Stimulated activated CD4-positive, alpha-beta T cell treated with anti-CD3 and anti-CD28 coated beads, Interleukin-4, amount 100 ng/mL, for 24 hours (primary cell): ENCODE measurements around the gene FAH.
"Not testable (repeated sequence)": the region's sequence is repeated elsewhere in the genome, so short reads cannot be mapped to it uniquely, and the experiment has no call there.

Source experiments
- DNase-seq: peaks from one replicate; pipeline ENCODE4 v3.0.0-alpha.2; 2020

Gene FAH

DNA sequence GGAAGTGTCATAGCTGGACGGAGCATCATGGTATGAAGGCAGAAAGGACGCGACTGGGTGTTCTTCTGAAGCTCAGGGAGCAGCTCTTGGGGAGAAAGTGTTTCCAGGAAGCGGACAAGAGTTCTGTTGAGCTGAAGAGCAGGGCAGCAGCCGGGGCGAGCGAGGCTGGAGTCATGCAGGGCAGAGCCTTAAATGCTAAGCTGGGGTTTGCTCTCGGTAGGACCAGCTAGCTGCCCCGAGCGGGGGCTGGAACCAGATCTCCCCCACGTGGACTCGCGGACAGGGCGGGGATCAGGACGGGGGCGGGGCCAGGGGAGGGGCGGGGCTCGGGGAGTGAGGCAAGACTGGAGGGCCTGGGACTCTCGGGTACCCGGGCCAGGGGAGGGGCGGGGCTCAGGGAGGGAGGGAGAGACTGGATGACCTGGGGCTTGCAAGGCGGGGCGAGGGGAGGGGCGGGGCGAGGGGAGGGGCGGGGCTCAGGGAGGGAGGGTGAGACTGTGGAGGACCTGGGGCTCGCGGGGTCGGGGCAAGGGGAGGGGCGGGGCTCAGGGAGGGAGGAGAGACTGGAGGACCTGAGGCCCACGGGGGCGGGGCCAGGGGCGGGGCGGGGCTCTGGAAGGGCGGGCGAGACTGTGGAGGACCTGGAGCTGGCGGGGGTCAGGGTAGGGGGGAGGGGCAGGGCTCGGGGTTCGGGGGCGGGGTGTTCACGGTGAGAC, 461 bp upstream of the FAH start:
- DNase-seq: peak; percentile 91

DNA sequence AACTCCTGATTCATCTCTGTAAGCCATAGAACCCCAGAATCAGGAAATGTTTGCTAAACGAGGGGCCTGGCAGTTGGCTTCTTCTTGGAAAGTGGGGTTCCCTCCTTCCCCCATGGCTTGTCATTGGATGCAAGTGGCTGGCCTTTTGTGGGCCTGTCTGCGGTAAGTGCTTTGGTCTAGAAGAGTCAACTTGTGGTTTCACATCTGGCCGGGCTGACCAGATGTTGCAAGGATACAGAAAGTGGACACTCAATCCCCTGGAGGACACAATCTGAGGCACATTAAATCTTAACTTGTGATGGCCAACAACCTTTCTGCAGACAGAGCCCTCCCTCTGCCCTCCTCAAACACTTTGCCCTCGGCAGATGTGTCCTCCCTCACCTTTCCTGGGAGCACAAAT, 1.1 kb downstream of the FAH start:
- DNase-seq: no peak

DNA sequence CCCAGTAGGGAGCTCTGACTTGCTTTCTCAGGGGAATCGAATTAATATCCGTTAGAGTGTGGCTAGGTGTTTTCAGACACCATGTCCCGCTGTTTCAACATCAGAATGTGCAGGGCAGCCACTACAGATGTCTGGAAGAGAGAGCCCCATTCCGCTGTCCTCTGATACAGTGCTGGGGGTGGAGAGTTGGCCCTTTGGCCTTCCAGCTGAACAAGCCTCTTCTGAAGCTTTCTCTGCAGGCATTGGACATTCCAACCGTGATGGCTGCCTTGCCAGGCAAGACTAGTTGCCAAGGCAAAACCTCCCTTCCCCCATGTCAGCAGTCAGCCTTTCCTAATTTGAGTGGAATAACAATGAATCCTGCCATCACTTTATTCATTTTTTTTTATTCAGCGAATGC, 1.5 kb downstream of the FAH start:
- DNase-seq: no peak

DNA sequence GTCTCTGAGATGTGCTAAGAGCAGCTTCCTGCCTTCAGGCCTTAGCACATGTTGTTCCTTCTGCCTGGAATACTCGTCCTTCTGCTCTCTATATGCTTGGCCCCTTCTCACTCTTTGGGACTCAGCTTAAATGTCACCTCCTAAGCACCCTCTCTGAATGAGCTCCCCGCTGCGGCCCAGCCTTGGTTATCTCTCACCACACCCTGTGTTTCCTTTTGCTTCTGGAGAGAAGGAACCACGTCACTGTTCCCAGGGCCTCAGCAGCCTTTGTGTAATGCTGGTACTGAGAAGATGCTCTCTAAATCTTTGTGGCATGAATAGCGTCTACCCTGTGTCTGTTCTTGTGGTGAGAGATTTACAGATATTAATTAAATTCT, 2.2 kb downstream of the FAH start:
- no peak for DNase-seq

DNA sequence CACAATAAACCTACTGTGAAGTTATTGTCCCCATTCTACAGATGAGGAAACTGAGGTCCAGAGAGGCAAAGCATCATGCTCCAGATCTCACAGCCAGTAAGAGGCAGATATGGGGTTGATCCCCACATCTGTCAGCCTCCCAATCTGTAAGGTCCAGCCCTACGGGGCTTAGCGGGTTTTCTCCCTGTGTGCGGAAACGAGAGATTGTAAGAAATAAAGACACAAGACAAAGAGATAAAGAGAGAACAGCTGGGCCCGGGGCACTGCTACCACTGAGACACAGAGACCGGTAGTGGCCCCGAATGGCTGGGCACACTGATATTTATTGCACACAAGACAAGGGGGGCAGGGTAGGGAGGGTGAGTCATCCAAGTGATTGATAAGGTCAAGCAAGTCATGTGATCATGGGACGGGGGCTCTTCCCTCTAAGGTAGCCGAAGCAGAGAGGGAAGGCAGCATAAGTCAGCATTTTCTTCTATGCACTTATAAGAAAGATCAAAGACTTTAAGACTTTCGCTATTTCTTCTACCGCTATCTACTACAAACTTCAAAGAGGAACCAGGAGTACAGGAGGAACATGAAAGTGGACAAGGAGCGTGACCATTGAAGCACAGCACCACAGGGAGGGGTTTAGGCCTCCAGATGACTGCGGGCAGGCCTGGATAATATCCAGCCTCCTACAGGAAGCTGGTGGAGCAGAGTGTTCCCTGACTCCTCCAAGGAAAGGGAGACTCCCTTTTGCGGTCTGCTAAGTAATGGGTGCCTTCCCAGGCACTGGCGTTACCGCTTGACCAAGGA, 2.8 kb downstream of the FAH start:
- DNase-seq: not testable (repeated sequence)

DNA sequence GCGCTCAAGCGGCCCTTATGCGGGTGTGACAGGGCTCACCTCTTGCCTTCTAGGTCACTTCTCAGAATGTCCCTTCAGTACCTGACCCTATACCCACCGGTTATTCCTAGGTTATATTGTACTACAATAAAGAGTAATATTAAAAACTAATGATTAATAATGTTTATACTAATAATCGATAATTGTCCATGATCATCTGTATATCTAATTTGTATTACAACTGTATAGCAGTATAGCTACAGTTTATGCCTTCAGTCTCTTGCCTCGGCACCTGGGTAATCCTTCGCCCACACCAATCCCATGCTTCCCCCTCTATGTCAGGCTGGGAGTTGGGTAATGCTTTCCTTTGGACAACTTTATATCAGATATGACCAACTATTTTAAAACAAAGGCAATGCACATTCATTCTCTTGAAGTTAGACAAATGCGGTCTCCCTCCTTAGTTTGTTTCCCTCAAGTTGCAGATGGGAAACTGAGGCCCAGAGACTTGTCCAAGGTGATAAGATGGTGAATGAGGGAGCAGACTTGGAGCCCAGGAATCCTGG, 3.4 kb downstream of the FAH start:
- no peak for DNase-seq

DNA sequence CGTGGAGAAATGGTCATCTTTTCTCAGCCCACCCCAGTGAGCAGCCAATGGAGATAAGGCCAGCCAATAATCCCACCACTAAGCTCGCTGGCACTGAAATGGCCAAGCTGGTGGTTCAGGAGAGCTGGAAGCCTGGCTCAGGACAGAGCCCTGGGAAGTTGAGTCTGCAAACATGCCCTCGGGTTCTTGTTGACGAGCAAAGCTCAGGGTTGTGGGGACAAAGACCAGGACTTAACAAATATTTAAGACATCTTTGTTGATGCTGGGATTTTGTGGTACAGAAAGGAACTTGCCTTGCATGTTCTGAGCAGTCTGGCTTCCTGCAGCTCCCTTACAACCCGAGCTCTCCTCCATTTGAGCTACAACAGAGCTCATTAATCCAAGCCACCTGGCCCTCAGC, 4.4 kb downstream of the FAH start:
- DNase-seq: no peak

DNA sequence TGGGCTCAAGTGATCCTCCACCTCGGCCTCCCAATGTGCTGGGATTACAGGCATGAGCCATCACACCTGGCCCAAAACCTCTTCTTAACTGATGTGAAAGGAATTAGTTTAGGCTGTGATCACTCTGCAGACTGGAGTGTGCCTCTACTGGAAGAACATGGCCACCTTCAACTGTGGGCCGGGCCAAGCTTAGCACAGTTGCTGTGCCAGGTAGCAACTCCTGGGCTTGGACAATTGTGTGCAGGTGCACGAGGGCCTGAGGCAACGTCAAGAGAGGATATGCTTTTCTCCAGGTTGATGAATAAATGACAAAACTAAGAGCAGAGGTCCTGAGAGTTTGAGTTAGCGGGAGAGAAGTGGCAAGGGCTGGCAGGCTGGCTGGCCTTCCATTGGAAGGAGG, 6.5 kb downstream of the FAH start:
- no peak for DNase-seq

DNA sequence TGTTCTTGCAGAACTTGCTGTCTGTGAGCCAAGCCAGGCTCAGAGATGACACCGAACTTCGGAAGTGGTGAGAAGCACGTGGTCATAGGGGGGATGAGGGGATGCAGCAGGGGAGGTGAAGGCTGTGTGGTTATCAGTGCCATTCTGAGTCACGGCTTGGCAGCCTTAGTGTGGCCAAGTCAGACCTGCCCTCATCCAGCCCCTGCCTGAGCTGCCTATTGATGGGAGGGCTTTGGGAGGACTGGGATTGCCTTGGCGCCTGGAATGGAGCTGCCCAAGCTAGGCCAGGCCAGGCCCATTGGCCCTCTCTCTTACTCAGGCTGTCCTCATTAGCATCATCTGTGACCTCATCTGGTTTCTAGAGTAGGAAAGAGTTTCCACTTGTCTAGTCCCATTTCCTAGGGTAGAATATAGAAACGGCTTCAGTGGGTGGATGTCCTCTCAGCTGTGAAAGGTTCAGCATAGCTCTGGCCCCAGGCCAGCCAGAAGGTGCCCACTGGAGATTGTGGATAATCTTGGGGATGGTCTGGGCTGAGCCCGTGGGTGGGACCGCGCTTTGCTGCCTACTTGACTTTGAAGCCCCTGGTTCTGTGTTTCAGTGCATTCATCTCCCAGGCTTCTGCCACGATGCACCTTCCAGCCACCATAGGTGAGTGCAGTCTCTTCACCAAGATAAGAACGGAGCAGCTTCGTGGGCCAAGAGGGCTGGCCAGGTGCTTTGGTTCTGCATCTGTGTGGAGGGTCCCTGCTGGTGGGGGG, 7.2 kb downstream of the FAH start:
- DNase-seq: no peak

DNA sequence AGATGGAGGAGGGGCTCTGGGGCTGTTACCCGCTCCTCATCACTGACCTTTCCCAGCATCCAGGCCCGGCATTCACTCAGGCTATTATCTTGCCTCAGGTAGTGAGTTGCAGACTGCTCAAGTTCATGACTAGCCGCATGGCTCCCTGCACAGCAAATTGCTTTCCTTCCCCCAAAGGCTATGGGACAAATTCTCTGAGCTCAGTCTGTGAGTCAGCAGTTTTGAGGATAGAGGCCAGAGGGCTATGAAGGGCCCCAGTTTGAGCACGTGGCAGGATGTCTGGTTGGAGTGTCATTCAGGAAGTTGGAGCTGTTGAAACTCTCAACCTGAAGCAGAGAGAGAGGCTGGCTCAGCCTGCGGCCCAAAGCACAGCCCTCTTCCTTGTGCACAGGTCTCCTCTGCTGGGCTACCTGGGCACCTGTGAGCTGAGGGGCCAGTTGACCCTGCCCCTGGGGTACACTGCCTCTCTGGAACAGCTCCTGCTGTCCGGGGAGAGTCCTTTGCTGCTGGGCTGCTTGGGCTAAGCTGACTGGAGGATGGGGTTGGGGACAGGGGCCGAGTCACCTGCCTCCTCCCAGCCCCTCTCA, 7.9 kb downstream of the FAH start:
- DNase-seq: peak; percentile 27

DNA sequence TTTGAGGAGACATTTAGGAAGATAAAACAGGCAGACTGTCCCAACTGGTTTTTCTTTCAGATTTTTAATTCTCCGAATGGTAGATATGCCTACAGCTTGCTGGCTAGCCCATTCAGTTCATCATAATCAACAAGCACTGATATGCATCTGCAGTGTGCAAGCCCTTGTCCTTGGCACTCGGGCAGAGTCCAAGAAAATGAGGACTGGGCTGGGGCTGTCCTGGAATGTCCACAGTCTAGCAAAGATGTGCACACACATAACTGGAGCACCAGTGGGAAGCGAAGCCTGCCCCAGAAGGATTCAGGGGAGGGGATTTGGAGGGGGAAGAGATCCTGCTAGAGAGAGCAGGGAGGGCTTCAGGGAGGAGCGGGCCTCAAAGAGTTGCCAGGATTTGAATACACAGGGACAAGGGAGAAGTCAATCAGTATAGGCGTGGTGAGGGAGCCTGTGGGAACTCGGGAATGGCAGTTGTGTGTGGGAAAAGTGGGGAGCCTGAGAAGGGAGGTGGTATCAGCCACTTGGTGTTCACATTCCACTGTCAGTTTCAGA, 8.7 kb downstream of the FAH start:
- no peak for DNase-seq

DNA sequence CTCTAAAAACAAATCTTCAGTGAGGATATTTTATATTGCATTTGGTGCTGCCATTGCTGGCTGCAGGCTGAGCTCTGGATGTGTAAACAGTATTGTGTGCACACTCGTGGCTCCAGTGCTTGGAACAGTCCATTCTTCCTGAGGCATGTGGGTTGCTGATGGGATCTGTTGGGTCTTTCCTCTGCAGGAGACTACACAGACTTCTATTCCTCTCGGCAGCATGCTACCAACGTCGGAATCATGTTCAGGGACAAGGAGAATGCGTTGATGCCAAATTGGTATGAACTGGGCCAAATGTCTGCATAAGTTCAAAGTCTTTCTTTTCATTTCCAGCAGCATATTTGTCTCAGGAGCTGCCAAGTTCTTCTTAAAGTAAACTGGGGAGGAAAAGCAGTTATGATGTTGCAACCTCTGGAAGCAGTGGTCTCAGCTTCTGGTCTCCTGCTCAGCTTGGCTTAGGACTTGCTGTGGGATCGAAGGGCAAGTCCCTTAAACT, 9.3 kb downstream of the FAH start:
- no peak for DNase-seq

DNA sequence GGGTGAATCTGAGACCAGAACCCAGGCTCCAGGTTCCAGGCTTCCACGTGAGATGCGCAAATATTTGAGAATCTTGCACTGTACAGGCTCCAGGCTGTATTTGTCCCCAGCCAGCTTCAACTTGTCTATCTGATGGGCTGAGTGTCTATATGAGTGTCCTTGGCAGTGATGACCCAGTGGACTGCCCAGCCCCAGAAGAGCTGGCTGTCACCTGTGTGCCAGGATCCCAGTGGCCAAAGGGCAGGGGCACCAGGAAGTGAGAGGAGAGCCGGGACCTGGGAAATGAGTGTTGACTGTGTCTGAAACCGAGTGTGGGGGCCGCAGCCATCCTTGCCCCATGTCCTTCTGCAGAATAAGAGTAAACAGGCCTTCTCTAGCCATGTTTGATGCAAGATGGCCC, 10.4 kb downstream of the FAH start:
- no peak for DNase-seq

DNA sequence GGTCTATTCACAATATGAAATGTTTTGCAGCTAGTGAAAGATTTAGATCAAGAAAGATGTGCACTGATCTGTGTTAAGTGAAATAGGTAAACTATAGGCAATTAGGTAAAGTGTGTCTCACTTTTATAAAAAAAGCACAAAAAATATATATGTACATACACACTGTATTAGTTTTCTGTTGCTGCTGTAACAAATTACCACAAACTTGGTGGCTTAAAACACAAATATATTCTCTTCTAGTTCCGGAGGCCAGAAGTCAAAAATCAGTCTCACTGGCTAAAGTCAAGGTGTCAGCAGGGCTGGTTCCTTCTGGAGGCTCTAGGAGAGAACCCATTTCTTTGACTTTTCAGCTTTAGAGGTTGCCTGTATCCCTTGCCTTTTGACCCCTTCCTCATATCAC, 11.1 kb downstream of the FAH start:
- DNase-seq: no peak

DNA sequence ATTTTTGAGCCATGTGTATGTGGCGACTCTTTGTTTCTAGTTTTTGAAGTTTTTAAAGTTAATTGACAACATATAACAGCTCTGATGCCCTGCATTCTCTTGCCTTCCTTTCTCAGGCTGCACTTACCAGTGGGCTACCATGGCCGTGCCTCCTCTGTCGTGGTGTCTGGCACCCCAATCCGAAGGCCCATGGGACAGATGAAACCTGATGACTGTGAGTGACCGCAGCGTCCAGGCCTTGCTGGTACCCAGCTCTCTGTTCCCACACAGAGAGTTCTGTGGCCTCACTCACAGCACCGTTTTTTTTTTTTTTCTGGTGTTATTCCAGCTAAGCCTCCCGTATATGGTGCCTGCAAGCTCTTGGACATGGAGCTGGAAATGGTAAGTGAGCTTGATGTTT, 15.1 kb downstream of the FAH start:
- no peak for DNase-seq

DNA sequence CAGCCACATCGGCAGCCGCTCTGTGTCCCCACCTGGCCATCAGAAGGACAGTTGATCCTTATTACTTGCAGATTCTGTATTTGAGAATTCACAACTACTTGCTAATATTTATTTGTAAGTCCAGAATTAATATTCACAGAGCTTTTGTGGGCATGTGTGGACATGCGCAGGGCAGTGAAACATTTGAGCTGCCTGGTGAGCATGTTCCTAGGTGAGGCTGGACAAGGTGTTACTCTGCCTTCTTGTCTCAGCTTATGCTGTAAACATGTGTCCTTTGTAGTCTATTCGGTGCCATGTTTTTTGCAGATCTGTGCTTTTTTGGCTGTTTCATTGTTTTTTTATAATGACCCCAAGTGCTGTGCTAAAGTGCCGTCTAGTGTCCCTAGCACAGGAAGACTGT, 15.6 kb downstream of the FAH start:
- DNase-seq: no peak

DNA sequence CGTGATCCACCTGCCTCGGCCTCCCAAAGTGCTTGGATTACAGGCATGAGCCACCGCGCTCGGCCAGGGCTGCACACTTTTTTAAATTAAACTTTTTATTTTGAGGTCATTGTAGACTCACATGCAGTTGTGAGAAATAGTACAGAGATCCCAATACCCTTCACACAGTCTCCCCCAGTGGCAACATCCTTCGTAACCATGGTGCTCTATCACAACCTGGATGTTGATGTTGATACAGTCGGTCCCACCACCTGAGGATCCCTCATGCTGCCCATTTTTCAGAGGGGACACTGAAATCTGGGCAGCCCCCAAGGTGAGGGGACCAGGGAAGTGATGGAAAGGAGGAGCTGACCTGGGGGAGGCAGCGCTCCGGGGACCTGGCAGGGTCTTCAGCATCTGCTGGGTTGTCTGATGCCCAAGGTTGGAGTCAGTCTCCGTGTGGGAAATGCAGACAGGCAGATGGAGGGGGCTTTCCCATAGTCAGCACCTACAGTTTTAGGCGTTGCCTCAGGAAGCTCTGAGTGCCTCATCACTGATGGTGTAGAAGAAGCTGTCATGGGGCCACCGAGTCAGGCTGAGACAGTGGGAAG, 17.1 kb downstream of the FAH start:
- DNase-seq: no peak

DNA sequence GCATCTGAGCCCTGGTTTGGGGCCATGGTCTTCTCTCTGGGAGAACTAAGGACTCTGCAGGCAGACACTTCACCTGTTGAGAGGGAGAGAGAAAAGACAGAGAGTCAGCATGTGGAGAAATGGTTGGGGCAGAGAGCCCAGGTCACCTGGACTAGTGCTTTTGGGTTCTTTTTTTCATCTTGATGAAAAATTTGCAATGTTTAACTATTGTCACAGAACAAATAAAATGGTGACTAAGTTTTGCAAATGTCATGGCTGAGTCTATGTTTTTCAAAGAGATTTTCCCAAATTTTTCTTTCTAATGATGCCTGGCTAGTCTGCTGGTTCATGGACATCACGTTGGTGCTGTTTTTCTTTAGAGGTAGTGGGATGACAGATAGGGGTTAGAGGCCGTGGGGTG, 17.8 kb downstream of the FAH start:
- DNase-seq: no peak

DNA sequence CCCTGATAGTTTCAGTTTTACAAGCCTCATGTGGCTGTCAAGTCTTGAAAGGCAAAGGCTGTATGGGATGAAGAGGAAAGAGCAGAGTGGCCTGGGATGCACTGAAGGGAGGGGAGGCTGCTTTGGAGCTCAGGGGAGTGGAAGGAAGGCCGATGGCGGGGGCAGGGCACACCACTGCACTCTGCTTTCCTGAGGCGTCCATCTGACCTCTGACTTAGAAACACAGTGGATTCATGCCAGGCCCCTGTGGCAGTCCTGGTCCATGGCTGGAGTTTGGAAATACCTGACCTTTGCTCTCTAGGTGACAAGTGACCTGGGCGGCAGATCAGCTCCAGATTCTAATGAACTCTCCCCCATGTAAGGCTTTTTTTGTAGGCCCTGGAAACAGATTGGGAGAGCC, 19.0 kb downstream of the FAH start:
- DNase-seq: no peak

DNA sequence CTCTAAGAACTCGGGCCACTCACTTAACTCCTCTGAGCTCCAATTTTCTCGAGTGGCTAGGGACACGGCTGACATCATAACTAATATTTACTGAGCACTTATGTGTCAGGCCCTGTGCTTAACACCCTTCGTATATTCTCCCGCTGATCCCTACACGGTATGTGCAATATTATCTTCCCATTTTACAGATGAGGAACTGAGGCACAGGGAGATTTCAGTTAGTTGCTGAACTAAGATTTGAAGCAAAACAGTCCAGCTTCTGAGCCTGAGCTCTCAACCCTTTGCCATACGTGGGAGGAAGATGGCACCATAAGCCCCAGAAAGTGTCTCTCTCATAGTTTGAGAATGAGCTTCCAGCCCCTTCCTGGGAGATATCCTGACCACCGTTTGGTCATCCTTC, 19.6 kb downstream of the FAH start:
- DNase-seq: no peak

DNA sequence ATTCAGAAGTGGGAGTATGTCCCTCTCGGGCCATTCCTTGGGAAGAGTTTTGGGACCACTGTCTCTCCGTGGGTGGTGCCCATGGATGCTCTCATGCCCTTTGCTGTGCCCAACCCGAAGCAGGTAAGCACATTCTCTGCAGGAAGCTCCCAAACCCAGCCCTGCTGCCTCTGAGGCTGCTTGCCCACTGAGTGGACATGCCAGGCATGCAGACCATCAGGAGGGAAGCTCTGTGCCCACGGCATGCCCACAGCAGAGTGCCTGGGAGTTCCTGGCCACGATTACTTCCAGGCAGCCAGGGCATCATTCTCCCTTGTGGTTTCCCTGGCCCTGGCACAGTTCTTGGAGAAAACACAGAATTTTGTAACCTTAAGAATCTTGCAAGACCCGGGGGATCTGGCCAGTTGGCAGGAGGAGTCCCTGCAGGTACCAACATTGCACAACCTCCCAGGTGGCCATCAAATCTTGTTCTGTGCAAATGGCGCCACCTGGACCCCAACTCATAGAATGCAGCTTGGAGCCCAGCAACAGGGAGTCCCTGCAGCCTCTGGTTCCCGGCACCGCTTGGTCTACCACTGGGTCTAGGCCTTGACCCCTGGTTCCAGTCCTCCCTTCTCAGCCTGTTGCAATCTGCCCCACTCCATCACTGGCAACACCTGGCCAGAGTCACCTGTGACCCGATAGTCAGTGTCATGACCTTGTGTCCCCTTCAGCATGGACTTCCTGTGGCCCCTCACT, 20.4 kb downstream of the FAH start:
- DNase-seq: peak; percentile 74
